ENCODE measurements around the gene NDUFB7.
A peak's percentile ranks its signal among the peaks of the same experiment; 100 is the strongest.

DNA sequence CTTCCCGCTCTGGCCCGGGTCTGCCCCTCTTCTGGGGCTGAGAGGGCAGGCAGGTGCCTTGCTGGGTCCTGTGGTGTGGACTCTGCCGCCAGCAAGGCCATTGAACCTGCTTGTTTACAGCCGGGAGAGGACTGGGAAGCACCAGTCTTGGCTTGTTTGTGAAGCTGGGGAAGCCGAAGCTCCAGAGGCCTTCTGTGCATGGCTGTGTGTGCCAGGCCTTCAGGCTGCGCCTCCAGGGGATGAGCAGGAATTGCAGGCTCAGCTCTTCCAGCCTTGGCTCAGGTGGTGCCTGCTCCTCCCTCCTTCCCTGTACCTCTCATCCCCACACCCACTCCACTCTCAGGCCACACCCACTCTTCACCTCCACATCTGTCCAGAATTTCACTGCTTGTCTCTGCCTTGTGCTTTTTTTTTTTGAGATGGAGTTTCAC is 17.5 kb downstream of the NDUFB7 start:
- TF ChIP-seq POLR2A (IDR thresholded peaks at IDR 0.05) (no peak), POLR2AphosphoS5 (IDR thresholded peaks at IDR 0.05) (peak; percentile 78)
